C1 segment of cervical spinal cord (tissue), 14 donors: Measurements from ENCODE around the gene RIOK1.
"Not testable (repeated sequence)": the region's sequence is repeated elsewhere in the genome, so short reads cannot be mapped to it uniquely, and the experiment has no call there.

Source experiments
- DNase-seq, 14 donors: peaks; one replicate each; lab custom pipeline; 2025; lab: John Stamatoyannopoulos, UW

Gene RIOK1

GRCh38 chr6:7441048-7441775, 51.6 kb downstream of the RIOK1 start:
- DNase-seq: no peak

DNA sequence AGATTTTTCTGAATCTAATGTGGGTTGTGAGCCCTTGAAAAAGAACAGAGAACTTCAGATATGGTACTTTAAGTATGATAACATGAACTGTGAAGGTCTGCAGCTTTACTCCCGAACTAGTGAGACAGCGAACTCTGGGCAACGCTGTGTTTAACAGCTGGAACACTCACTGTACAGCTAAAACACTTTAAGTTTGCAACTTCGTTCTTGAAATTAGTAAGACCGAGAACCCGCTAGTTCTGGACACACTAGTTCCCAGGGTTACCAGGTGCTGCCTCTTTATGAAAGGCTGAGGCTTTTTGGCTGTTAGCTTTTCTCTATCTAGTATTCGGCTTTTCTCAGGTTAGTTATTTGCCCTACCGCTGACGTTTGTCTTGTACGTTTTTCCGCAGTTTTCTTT, 52.9 kb downstream of the RIOK1 start:
- DNase-seq: no peak

DNA sequence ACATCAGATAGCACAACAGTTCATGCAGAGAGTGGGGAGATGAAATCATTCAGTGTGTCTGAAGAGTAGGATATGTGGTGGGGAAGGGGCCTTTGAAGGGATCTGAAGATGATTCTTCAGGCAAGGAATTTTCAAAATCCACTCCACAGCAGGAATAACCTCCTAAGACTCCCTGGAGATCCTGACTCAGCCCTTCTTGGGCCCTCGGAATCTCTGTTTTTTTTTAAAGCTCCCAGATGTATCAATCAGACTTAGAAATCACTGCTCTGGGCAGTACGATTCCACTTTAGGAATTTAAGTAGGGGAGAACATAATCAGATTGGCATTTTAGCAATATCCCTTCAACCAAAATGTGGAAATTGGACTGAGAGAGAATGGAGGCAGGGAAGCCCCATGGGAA, 55.5 kb downstream of the RIOK1 start:
- no peak for DNase-seq

DNA sequence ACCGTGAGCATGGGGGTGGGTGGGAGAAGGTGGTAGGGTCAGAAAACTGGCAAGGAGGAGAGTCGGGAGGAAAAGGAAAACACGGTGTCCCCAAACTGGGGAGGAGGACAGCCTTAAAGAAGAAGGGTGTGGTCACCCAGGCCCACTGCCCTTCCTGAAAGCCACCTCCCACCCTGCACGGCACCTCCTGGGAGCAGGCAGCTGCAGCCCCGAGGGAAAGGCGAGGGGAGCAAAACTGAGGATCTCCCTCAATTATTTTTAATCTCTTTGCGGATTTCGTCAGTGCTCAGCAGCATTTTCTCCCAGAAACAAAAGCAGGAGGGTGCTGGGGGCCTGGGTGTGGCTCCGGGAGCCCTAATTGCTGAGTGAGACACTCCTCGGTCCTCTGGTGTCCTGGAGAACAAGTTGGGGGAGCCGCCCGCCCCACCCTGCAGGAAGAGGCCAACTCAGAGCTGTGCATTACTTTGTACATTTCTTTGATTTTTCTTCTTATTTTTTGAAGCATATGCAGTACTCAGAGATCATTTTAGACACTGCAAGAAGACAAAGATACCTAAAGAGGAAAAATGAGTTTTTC, 56.4 kb downstream of the RIOK1 start:
- no peak for DNase-seq

GRCh38 chr6:7446619-7447325, 57.2 kb downstream of the RIOK1 start:
- no peak for DNase-seq

GRCh38 chr6:7448232-7448631, 58.6 kb downstream of the RIOK1 start:
- no peak for DNase-seq

GRCh38 chr6:7449018-7449417, 59.4 kb downstream of the RIOK1 start:
- no peak for DNase-seq

DNA sequence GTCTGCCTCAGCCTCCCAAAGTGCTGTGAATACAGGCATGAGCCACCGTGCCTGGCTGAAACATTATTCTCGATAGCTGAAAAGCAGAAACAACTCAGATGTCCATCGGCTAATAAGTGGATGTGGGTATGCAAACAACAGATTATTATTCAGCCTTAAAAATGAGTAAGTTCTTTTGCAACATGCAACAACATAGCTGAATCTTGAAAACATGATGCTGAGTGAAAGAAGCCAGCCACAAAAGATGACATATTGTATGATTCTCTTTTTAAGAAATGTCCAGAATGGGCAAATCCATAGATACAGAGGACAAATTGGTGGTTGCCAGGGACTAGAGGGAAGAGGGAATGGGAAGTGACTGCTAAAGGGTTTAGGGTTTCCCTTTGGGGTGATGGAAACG, 61.7 kb downstream of the RIOK1 start:
- no peak for DNase-seq

GRCh38 chr6:7452898-7453297, 63.3 kb downstream of the RIOK1 start:
- no peak for DNase-seq

GRCh38 chr6:7454696-7455358, 65.2 kb downstream of the RIOK1 start:
- no peak for DNase-seq

DNA sequence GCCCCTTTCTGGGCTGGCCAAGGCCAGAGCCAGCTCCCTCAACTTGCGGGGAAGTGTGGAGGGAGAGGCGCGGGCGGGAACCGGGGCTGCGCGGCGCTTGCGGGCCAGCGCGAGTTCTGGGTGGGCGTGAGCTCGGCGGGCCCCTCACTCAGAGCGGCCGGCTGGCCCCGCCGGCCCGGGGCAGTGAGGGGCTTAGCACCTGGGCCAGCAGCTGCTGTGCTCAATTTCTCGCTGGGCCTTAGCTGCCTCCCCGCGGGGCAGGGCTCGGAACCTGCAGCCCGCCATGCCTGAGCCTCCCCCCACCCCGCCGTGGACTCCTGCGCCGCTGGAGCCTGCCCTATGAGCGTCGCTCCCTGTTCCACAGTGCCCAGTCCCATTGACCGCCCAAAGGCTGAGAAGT, 66.7 kb downstream of the RIOK1 start:
- DNase-seq: not testable (repeated sequence)

DNA sequence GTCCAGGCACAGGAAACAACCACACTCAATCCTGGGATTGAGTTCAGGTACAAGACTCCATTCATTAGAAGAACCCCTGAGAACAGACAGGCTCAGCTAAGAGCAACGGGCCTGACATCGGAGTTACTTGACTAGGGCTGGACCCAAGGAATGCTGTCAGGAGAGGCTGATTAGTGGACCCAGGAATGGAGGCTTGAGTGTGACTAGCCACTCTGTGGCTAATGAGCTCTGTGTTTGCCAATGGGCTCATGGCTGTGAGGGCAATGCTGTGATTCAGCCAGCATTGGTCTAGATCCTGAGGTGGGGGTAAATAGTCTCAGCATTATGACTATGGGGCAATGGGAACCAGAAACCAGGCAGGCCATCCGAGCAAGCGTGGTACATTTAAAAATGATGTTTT, 71.8 kb downstream of the RIOK1 start:
- DNase-seq: no peak

GRCh38 chr6:7463785-7464184, 74.2 kb downstream of the RIOK1 start:
- no peak for DNase-seq

DNA sequence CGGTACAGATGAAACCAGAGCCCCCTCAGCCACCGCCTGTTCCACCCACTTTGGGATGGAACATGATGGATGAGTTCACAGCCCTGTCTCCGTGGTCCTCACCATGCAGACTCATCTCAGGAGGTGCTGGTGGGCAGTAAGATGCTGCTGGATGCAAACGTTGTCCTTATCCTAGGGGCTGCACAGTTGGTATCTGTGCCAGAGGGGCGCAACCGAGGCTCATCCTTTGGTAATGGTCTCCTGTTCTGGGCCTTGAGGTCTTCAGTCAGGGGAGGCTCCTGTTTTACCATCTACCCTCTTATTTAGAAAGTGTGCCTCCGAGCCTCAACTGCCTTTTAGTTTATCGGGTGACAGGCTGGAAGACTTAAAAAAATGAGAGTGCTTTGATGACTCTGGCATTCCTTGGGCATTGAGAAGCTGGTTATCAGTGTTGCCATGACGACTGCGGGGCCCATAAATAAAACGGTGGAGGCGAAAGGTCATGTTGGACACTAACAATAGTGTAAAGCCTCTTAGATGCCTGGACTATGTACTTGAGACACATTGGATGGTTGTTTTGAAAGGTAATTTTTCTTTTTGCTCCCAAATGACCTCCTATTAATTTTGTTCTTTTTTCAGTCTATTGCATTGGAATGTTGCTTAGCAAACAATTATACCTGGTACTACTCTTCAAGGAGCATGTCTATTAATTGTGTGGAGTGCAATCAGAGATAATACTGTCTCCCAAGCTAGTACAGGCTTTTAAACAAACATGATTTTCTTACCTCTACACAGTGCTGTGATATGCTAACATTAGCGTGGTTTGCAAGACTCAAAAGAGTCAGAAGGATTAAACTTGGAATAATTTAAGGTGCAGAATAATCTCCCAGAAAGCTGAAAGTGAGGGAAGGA, 77.6 kb downstream of the RIOK1 start:
- no peak for DNase-seq
